ENCODE measurements around the gene PALMD. TPM values are rescaled to one million over a fixed set of nuclear protein-coding genes. Genes with fewer than 3 reads are reported as not detected.

Gene PALMD
- total RNA-seq, 4 donors from 2014 or later, result 68.9 to 75.6 (median 72.1) TPM

DNA sequence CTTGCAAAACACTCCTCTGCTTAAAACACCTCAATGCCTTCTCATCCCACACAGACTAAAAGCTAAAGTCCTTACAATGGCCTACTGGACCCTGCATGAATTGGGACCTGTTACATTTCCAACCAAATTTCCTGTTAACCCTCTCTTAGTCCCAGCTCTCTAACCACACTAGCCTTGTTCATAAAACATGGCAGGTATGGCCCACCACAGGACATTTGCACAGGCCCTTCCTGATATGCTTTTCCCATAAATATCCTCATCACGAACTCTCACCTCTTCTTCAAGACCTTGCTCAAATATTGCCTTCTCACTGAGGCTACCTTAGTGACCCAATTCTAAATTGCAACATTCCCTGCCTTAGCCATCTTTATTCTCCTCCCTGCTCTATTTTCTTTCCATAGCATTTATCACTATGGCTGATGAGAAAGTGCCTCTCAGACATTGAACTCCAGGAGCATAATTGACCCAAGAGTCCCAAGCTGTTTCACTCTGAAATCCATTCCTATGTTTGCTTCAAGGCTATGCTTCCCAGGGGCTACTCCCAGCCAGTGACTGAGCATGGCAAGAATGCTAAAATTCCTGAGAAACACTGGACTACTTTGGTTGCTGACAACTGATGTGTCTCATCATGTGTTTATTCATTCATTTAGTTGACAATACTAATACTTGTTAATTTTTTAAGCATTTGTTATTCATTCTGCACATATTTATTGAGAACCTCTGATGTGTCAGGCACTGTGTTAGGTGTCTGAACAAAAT lies 2.7 kb upstream of the PALMD start:
- TF ChIP-seq, protein P1, sequence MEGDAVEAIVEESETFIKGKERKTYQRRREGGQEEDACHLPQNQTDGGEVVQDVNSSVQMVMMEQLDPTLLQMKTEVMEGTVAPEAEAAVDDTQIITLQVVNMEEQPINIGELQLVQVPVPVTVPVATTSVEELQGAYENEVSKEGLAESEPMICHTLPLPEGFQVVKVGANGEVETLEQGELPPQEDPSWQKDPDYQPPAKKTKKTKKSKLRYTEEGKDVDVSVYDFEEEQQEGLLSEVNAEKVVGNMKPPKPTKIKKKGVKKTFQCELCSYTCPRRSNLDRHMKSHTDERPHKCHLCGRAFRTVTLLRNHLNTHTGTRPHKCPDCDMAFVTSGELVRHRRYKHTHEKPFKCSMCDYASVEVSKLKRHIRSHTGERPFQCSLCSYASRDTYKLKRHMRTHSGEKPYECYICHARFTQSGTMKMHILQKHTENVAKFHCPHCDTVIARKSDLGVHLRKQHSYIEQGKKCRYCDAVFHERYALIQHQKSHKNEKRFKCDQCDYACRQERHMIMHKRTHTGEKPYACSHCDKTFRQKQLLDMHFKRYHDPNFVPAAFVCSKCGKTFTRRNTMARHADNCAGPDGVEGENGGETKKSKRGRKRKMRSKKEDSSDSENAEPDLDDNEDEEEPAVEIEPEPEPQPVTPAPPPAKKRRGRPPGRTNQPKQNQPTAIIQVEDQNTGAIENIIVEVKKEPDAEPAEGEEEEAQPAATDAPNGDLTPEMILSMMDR (IDR thresholded peaks at IDR 0.05), result no peak
- TF ChIP-seq POLR2A (IDR thresholded peaks at IDR 0.05), result no peak
- no peak overlapping the region for H3K4me3 ChIP-seq (ENCODE audit: low read depth, poor library complexity, severe bottlenecking)
- intact Hi-C loops (cut with DNase I; ENCODE audit: low total_unique reads), result no loop called here
- 88 to 96% methylated on average over 1 of the region's 1 CpG for WGBS, 2 donors
- DNase-seq (ENCODE audit: low spot score in 2 of 2), result no peak

DNA sequence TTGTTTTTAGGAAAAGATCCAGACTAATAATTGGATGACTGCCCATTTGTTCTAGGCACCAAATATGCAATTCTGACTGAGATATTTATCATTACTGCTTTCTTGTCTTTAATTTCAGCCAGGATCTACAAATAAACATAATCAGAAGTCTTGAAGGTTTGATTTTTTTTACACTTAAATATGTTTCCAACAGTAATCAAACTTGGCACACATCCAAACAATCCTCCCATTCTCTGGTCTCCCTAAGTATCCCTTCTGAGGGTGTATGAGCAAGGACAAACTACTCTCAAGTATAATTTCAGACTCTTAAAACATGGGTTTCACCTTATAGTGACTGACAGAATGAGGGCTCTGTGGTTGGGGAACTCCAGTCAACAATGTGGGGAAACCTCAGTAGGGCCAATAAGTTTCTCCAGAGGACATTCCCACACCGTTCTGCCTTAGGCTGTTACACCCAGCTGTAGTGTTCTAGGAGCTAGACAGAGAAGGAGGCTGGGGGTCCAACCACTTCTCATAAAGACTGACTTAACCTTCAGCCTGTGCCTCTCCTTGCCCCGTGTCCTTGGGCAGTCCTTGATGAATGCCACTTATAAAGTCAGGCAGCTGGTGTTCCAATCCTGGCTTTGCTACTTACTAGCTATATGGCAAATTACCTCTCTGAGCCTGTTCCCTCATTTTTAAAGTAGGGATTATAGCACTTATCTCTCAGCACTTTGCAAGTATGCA lies 1.5 kb upstream of the PALMD start:
- TF ChIP-seq, protein P1 (IDR thresholded peaks at IDR 0.05), result no peak
- TF ChIP-seq POLR2A (IDR thresholded peaks at IDR 0.05), result no peak
- DNase-seq (ENCODE audit: low spot score in 2 of 2), result no peak
- no peak overlapping the region for H3K4me3 ChIP-seq (ENCODE audit: low read depth, poor library complexity, severe bottlenecking)
- WGBS, 2 donors, result 62 to 91% methylated on average over 2 of the region's 2 CpGs
- intact Hi-C loops (cut with DNase I; ENCODE audit: low total_unique reads), result no loop called here

GRCh38 chr1:99645203-99645602 lies 710 bp upstream of the PALMD start:
- no peak for TF ChIP-seq POLR2A (IDR thresholded peaks at IDR 0.05)
- TF ChIP-seq, protein P1 (IDR thresholded peaks at IDR 0.05), result no peak
- peak; percentile 54 to 85 for DNase-seq (ENCODE audit: low spot score in 2 of 2)
- H3K4me3 ChIP-seq (ENCODE audit: low read depth, poor library complexity, severe bottlenecking), result no peak overlapping the region
- 28 to 32% methylated on average over 5 of the region's 5 CpGs for WGBS, 2 donors
- intact Hi-C loops (cut with DNase I; ENCODE audit: low total_unique reads), result no loop called here

GRCh38 chr1:99646868-99647267 lies 955 bp downstream of the PALMD start:
- intact Hi-C loops (cut with DNase I; ENCODE audit: low total_unique reads), result no loop called here
- no peak overlapping the region for H3K4me3 ChIP-seq (ENCODE audit: low read depth, poor library complexity, severe bottlenecking)
- DNase-seq (ENCODE audit: low spot score in 2 of 2), result no peak
- TF ChIP-seq, protein P1 (IDR thresholded peaks at IDR 0.05), result no peak
- TF ChIP-seq POLR2A (IDR thresholded peaks at IDR 0.05), result no peak
- 19 to 20% methylated on average over 5 of the region's 5 CpGs for WGBS, 2 donors

- no peak for DNase-seq (ENCODE audit: low spot score in 2 of 2)
- WGBS, 2 donors, result 27 to 32% methylated on average over 4 of the region's 4 CpGs
- H3K4me3 ChIP-seq (ENCODE audit: low read depth, poor library complexity, severe bottlenecking), result peak overlapping the region; percentile 14
- intact Hi-C loops (cut with DNase I; ENCODE audit: low total_unique reads), result no loop called here
- no peak for TF ChIP-seq POLR2A (IDR thresholded peaks at IDR 0.05)
- TF ChIP-seq, protein P1 (IDR thresholded peaks at IDR 0.05), result no peak
These were observed 1.6 kb downstream of the PALMD start for GRCh38 chr1:99647490-99647889.
